Gastroesophageal sphincter (tissue), 3 donors: ENCODE measurements around the gene KCTD1.

Source experiments
- EP300 ChIP-seq: sonication (generic); formaldehyde crosslinking; IDR thresholded peaks from one replicate; pipeline ENCODE4 v1.6.1; 2017; ENCODE audit warnings: antibody characterized with exemption, mild to moderate bottlenecking
- POLR2A ChIP-seq, 2 donors: fragments of 450-650 bp; IDR thresholded peaks; one replicate each; pipeline ENCODE4 v1.6.1; 2017; ENCODE audit warnings: antibody characterized with exemption in 2 of 2, mild to moderate bottlenecking in 2 of 2, moderate library complexity in 1 of 2
- POLR2AphosphoS5 ChIP-seq: sonication (generic); formaldehyde crosslinking; IDR thresholded peaks from one replicate; pipeline ENCODE4 v1.6.1; 2017; ENCODE audit warnings: antibody characterized with exemption
- TF ChIP-seq, protein P1 (sequence below), 4 experiments: fragments of 200-600 bp in 2 of 4; fragments of 450-650 bp in 2 of 4; sonication (generic) in 1 of 4; IDR thresholded peaks; one replicate each; pipeline ENCODE4 v1.5.1; 2017 to 2019; ENCODE audit warnings: antibody characterized with exemption in 4 of 4, mild to moderate bottlenecking in 2 of 4, moderate library complexity in 2 of 4

- TF ChIP-seq POLR2A (IDR thresholded peaks at IDR 0.05): no peak
- TF ChIP-seq EP300: no peak
- TF ChIP-seq, protein P1, sequence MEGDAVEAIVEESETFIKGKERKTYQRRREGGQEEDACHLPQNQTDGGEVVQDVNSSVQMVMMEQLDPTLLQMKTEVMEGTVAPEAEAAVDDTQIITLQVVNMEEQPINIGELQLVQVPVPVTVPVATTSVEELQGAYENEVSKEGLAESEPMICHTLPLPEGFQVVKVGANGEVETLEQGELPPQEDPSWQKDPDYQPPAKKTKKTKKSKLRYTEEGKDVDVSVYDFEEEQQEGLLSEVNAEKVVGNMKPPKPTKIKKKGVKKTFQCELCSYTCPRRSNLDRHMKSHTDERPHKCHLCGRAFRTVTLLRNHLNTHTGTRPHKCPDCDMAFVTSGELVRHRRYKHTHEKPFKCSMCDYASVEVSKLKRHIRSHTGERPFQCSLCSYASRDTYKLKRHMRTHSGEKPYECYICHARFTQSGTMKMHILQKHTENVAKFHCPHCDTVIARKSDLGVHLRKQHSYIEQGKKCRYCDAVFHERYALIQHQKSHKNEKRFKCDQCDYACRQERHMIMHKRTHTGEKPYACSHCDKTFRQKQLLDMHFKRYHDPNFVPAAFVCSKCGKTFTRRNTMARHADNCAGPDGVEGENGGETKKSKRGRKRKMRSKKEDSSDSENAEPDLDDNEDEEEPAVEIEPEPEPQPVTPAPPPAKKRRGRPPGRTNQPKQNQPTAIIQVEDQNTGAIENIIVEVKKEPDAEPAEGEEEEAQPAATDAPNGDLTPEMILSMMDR (IDR thresholded peaks at IDR 0.05): no peak
- TF ChIP-seq POLR2AphosphoS5: peak; percentile 14
Measured at GRCh38 chr18:26550998-26551694, 2.8 kb upstream of the KCTD1 start.
